GM12878 (cell line): ENCODE results near the gene GRIK3. TPM values are rescaled to one million over a fixed set of nuclear protein-coding genes. Genes with fewer than 3 reads are reported as not detected.

ENCODE experiments used
- ATAC-seq: fragments of 200-7000 bp; cut with Tn5 transposase; 3 replicates; pipeline ENCODE4 v1.9.1; 2020; ENCODE audit warnings: mild to moderate bottlenecking, moderate library complexity
- BruUV-seq: library from RNA; stranded (reverse); fragments of 400-500 nt; replicated peaks from 2 replicates; lab custom pipeline; 2021; lab: Mats Ljungman, UMichigan
- CTCF ChIA-PET: fragments of 300-600 bp; sonication (Branson Sonifier 250); formaldehyde crosslinking; extraction: SDS; loops from one replicate; lab custom pipeline; 2021; ENCODE audit warnings: inconsistent platforms; lab: Yijun Ruan, JAX
- POLR2A ChIA-PET: fragments of 350-600 bp; formaldehyde crosslinking; extraction: SDS; loops from one replicate; lab custom pipeline; 2021; ENCODE audit warnings: inconsistent platforms; lab: Charles Lee
- RAD21 ChIA-PET: fragments of 300-600 bp; sonication (Branson Sonifier 250); formaldehyde crosslinking; loops from one replicate; lab custom pipeline; 2023; ENCODE audit warnings: antibody characterized with exemption; ENCODE audit not compliant: unreplicated experiment; lab: Charles Lee
- SMC1A ChIA-PET: fragments of 300-600 bp; sonication (Branson Sonifier 250); formaldehyde crosslinking; loops from one replicate; lab custom pipeline; 2023; ENCODE audit not compliant: unreplicated experiment, uncharacterized antibody; lab: Charles Lee
- DNase-seq: peaks from one replicate; pipeline ENCODE4 v3.0.0-alpha.2; 2011; ENCODE audit warnings: low read depth, low spot score
- FAIRE-seq: peaks from 3 replicates; lab custom pipeline; 2011; peaks lifted over from hg19 to GRCh38; lab: Jason Lieb, UNC
- H2AFZ ChIP-seq: 2 replicates; pipeline ENCODE4 v1.6.0; 2011; ENCODE audit warnings: low read depth, low read length, control low read depth; ENCODE audit not compliant: control insufficient read depth
- H3K27ac ChIP-seq: 2 replicates; pipeline ENCODE4 v1.5.1; 2011; ENCODE audit warnings: control low read depth; ENCODE audit not compliant: control insufficient read depth, insufficient read depth
- H3K27me3 ChIP-seq, 2 experiments: replicated peaks in 1 of 2; 2 replicates each; pipeline versions ENCODE4 v1.6.0 to v1.6.1; 2011; ENCODE audit warnings: low read length in 1 of 2; ENCODE audit not compliant: control insufficient read depth in 2 of 2, insufficient read depth in 2 of 2
- H3K36me3 ChIP-seq, 2 experiments: 2 replicates each; pipeline ENCODE4 v1.5.1; 2011; ENCODE audit warnings: low read length in 1 of 2; ENCODE audit not compliant: control insufficient read depth in 2 of 2, insufficient read depth in 2 of 2
- H3K4me1 ChIP-seq: 2 replicates; pipeline ENCODE4 v1.6.1; 2011; ENCODE audit warnings: mild to moderate bottlenecking, low read length, moderate library complexity, mixed read lengths; ENCODE audit not compliant: control insufficient read depth, insufficient read depth
- H3K4me2 ChIP-seq: 2 replicates; pipeline ENCODE4 v1.6.0; 2011; ENCODE audit warnings: control low read depth; ENCODE audit not compliant: control insufficient read depth, insufficient read depth
- H3K4me3 ChIP-seq: fragments of 200-600 bp; sonication (generic); 2 replicates; pipeline ENCODE4 v1.5.1; 2016
- H3K79me2 ChIP-seq: 2 replicates; pipeline ENCODE4 v1.6.0; 2011; ENCODE audit warnings: low read length; ENCODE audit not compliant: control insufficient read depth, insufficient read depth
- H3K9ac ChIP-seq: 2 replicates; pipeline ENCODE4 v1.8.0; 2011; ENCODE audit warnings: low read length, control low read depth, mixed read lengths; ENCODE audit not compliant: control insufficient read depth, insufficient read depth
- H3K9me3 ChIP-seq: replicated peaks from 3 replicates; pipeline ENCODE4 v1.5.1; 2011; ENCODE audit warnings: mild to moderate bottlenecking, low read length; ENCODE audit not compliant: control insufficient read depth, insufficient read depth
- H4K20me1 ChIP-seq: 2 replicates; pipeline ENCODE4 v1.6.0; 2011; ENCODE audit not compliant: control insufficient read depth, insufficient read depth
- BCLAF1 ChIP-seq: fragments of 450-650 bp; IDR thresholded peaks from 2 replicates; pipeline ENCODE4 v1.6.1; 2017; ENCODE audit warnings: antibody characterized with exemption, mild to moderate bottlenecking, moderate library complexity
- FOXM1 ChIP-seq: IDR thresholded peaks from 2 replicates; pipeline ENCODE4 v1.6.1; 2012; ENCODE audit warnings: low read depth, mild to moderate bottlenecking, inconsistent platforms, low read length, moderate library complexity
- HSF1 ChIP-seq: fragments of 150-350 bp; IDR thresholded peaks from 2 replicates; pipeline ENCODE4 v1.6.1; 2014; ENCODE audit warnings: mild to moderate bottlenecking, low read depth, low read length
- PML ChIP-seq: IDR thresholded peaks from 2 replicates; pipeline ENCODE4 v1.6.1; 2012; ENCODE audit warnings: low read length, inconsistent platforms
- SRF ChIP-seq, 2 experiments: IDR thresholded peaks; 2 replicates each; pipeline ENCODE4 v1.6.1; 2011; ENCODE audit warnings: low read depth in 2 of 2, low read length in 2 of 2, mild to moderate bottlenecking in 1 of 2, moderate library complexity in 1 of 2
- ZBTB40 ChIP-seq: fragments of 450-650 bp; IDR thresholded peaks from 2 replicates; pipeline ENCODE4 v1.6.1; 2016; ENCODE audit warnings: mild to moderate bottlenecking, moderate library complexity, borderline replicate concordance
- WGBS: methylation state at CpG from one replicate; pipeline ENCODE4 v1.1.6; 2016; ENCODE audit warnings: low lambda C conversion rate; ENCODE audit not compliant: insufficient replicate concordance, insufficient coverage; ENCODE audit errors: missing lambda C conversion rate; 5-methylcytosine and 5-hydroxymethylcytosine counted together
- in situ Hi-C: fragments of 300-500 bp; cut with MboI; formaldehyde crosslinking; loops from 9 replicates; pipeline ENCODE4 v1.14.3; 2018; ENCODE audit warnings: mixed read lengths
- intact Hi-C: fragments of 100-400 bp; cut with micrococcal nuclease; formaldehyde crosslinking; loops from one replicate; pipeline ENCODE4 v1.14.2; 2022; ENCODE audit not compliant: unreplicated experiment
- polyA plus RNA-seq, 11 experiments: library from polyadenylated mRNA; depleted of rRNA in 4 of 11; unstranded in 6 of 11; stranded (reverse) in 5 of 11; fragments of >200 nt; fragmentation: Nextera tagmentation in 4 of 11; fragmentation: Illumina TruSeq in 1 of 11; extraction: Ambion mirVana in 4 of 11; extraction: Trizol in 1 of 11; gene quantifications; 1 replicate in 1 of 11; 2 replicates in 10 of 11; pipeline versions ENCODE4 v1.2.1 to v1.2.3, GENCODE V29; 2011 to 2016; ENCODE audit warnings: inconsistent platforms in 2 of 11, missing spikeins in 2 of 11, low read depth in 1 of 11
- total RNA-seq, 4 experiments: library from RNA; depleted of rRNA in 3 of 4; stranded (reverse); fragments of >200 nt in 3 of 4; fragmentation: Illumina TruSeq in 1 of 4; extraction: Trizol in 1 of 4; gene quantifications; 2 replicates each; pipeline versions ENCODE4 v1.2.1 to v1.2.3, GENCODE V29; 2013 to 2021

GRIK3 gene
- total and polyA plus RNA-seq, 10 of the 15 experiments (the other 5 are each of a cell fraction or from before 2014, with no cell fraction given) = not detected

GRCh38 chr1:36763771-36764170 lies 270.5 kb downstream of the GRIK3 start:
- ChIA-PET SMC1A (no interaction called here), RAD21 (no interaction called here), CTCF (no interaction called here), POLR2A (no interaction called here)
- DNase-seq (no peak), ATAC-seq (no peak), FAIRE-seq (no peak)
- H3K4me1 ChIP-seq = no peaks in the 10 kb centered on the region
- no peaks in the 10 kb centered on the region for H4K20me1 ChIP-seq
- no peak overlapping the region for H3K4me3 ChIP-seq
- H3K36me3 ChIP-seq = no peaks in the 10 kb centered on the region
- H3K9ac ChIP-seq = no peak overlapping the region
- no peaks in the 10 kb centered on the region; the same call in 2 of the 3 replicates for H3K9me3 ChIP-seq
- H3K79me2 ChIP-seq = no peaks in the 10 kb centered on the region
- BruUV-seq = no TSS peak
- TF ChIP-seq HSF1 (no peak), PML (no peak)
- 66% methylated on average over 10 of the region's 10 CpGs for WGBS
- intact Hi-C loops = no loop called here
- no peak overlapping the region for H2AFZ ChIP-seq
- no peaks in the 10 kb centered on the region for H3K27me3 ChIP-seq
- in situ Hi-C loops = no loop called here
- no peak overlapping the region for H3K4me2 ChIP-seq
- no peak overlapping the region for H3K27ac ChIP-seq

- Histone ChIP-seq H3K27ac (no peak overlapping the region), H4K20me1 (no peaks in the 10 kb centered on the region), H3K9me3 (no peaks in the 10 kb centered on the region; the same call in 2 of the 3 replicates), H3K36me3 (no peaks in the 10 kb centered on the region), H3K4me3 (no peak overlapping the region), H3K9ac (no peak overlapping the region), H3K4me2 (no peak overlapping the region), H3K79me2 (no peaks in the 10 kb centered on the region), H3K27me3 (no peaks in the 10 kb centered on the region), H3K4me1 (no peaks in the 10 kb centered on the region), H2AFZ (no peak overlapping the region)
- POLR2A ChIA-PET = no interaction called here
- 8% methylated on average over 3 of the region's 3 CpGs for WGBS
- BruUV-seq = no TSS peak
- SMC1A ChIA-PET = no interaction called here
- CTCF ChIA-PET = no interaction called here
- FAIRE-seq (no peak), DNase-seq (no peak), ATAC-seq (no peak)
- in situ Hi-C loops = no loop called here
- intact Hi-C loops = no loop called here
- RAD21 ChIA-PET = no interaction called here
- TF ChIP-seq BCLAF1 = no peak
- no peak for TF ChIP-seq ZBTB40
- no peak for TF ChIP-seq SRF (IDR thresholded peaks at IDR 0.05; ENCODE audit: low read depth in 2 of 2, low read length in 2 of 2)
- TF ChIP-seq FOXM1 = no peak
Observed at GRCh38 chr1:36762174-36762573, 272.1 kb downstream of the GRIK3 start.
